22Rv1 (cell line): ENCODE measurements around the gene ARHGEF2.

ENCODE experiments used
- CTCF ChIP-seq: fragments of 450-650 bp; IDR thresholded peaks from 2 replicates; pipeline ENCODE4 v1.5.1; 2017; ENCODE audit warnings: mild to moderate bottlenecking
- ZFX ChIP-seq: fragments of 450-650 bp; IDR thresholded peaks from 2 replicates; pipeline ENCODE4 v1.6.1; 2017; ENCODE audit warnings: antibody characterized with exemption, borderline replicate concordance

- TF ChIP-seq CTCF (no peak), ZFX (no peak)
Observed at GRCh38 chr1:155940482-155940992, 37.8 kb downstream of the ARHGEF2 start.
